DMS 273 treated with DMSO at 0.1 percent for 48 hours (cell line): Measurements from ENCODE around the gene MKLN1.

ENCODE experiments used
- DNase-seq: peaks from one replicate; lab custom pipeline; 2025; lab: John Stamatoyannopoulos, UW

The MKLN1 gene

GRCh38 chr7:131354390-131354789 is 26.7 kb downstream of the MKLN1 start:
- DNase-seq: no peak

GRCh38 chr7:131355917-131356777 is 28.5 kb downstream of the MKLN1 start:
- DNase-seq: no peak

GRCh38 chr7:131357282-131357880 is 29.7 kb downstream of the MKLN1 start:
- no peak for DNase-seq

GRCh38 chr7:131358636-131359035 is 31.0 kb downstream of the MKLN1 start:
- no peak for DNase-seq

- no peak for DNase-seq
Observed at GRCh38 chr7:131359136-131359776, 31.6 kb downstream of the MKLN1 start.

- DNase-seq: no peak
Observed at GRCh38 chr7:131363719-131364118, 36.0 kb downstream of the MKLN1 start.

GRCh38 chr7:131364767-131365344 is 37.2 kb downstream of the MKLN1 start:
- no peak for DNase-seq

GRCh38 chr7:131365838-131366237 is 38.2 kb downstream of the MKLN1 start:
- DNase-seq: no peak

GRCh38 chr7:131369354-131369753 is 41.7 kb downstream of the MKLN1 start:
- no peak for DNase-seq

GRCh38 chr7:131370523-131370968 is 42.9 kb downstream of the MKLN1 start:
- DNase-seq: no peak

GRCh38 chr7:131371411-131371810 is 43.7 kb downstream of the MKLN1 start:
- DNase-seq: peak; percentile 47

- no peak for DNase-seq
Observed at GRCh38 chr7:131372554-131372953, 44.9 kb downstream of the MKLN1 start.

GRCh38 chr7:131374821-131375220 is 47.1 kb downstream of the MKLN1 start:
- DNase-seq: no peak

GRCh38 chr7:131381069-131381838 is 53.6 kb downstream of the MKLN1 start:
- DNase-seq: no peak

- no peak for DNase-seq
Observed at GRCh38 chr7:131383417-131384285, 56.0 kb downstream of the MKLN1 start.

- DNase-seq: no peak
Observed at GRCh38 chr7:131384286-131384635, 56.6 kb downstream of the MKLN1 start.

- DNase-seq: no peak
Observed at GRCh38 chr7:131385039-131385605, 57.4 kb downstream of the MKLN1 start.

GRCh38 chr7:131388126-131388525 is 60.5 kb downstream of the MKLN1 start:
- no peak for DNase-seq

GRCh38 chr7:131390275-131390674 is 62.6 kb downstream of the MKLN1 start:
- no peak for DNase-seq

GRCh38 chr7:131391145-131391544 is 63.5 kb downstream of the MKLN1 start:
- DNase-seq: no peak
